ENCODE measurements around the gene ACTR3C.
"Not testable (repeated sequence)": the region's sequence is repeated elsewhere in the genome, so short reads cannot be mapped to it uniquely, and the experiment has no call there.

ACTR3C gene

GRCh38 chr7:150336746-150337145 lies 13.4 kb upstream of the ACTR3C start:
- DNase-seq (ENCODE audit: low read depth in 1 of 2, low spot score in 1 of 2), result no peak

GRCh38 chr7:150335774-150336112 lies 12.4 kb upstream of the ACTR3C start:
- DNase-seq (ENCODE audit: low read depth in 1 of 2, low spot score in 1 of 2), result no peak

GRCh38 chr7:150335108-150335773 lies 11.9 kb upstream of the ACTR3C start:
- DNase-seq (ENCODE audit: low read depth in 1 of 2, low spot score in 1 of 2), result no peak

- DNase-seq (ENCODE audit: low read depth in 1 of 2, low spot score in 1 of 2), result no peak
These were observed 10.8 kb upstream of the ACTR3C start for GRCh38 chr7:150334108-150334507.

GRCh38 chr7:150333659-150334058 lies 10.3 kb upstream of the ACTR3C start:
- no peak for DNase-seq (ENCODE audit: low read depth in 1 of 2, low spot score in 1 of 2)

GRCh38 chr7:150332852-150333635 lies 9.7 kb upstream of the ACTR3C start:
- no peak for DNase-seq (ENCODE audit: low read depth in 1 of 2, low spot score in 1 of 2)

GRCh38 chr7:150330211-150330885 lies 7.0 kb upstream of the ACTR3C start:
- no peak for DNase-seq (ENCODE audit: low read depth in 1 of 2, low spot score in 1 of 2)

GRCh38 chr7:150329331-150330120 lies 6.2 kb upstream of the ACTR3C start:
- no peak for DNase-seq (ENCODE audit: low read depth in 1 of 2, low spot score in 1 of 2)

- no peak for DNase-seq (ENCODE audit: low read depth in 1 of 2, low spot score in 1 of 2)
These were observed 4.0 kb upstream of the ACTR3C start for GRCh38 chr7:150327308-150327707.

- no peak for DNase-seq (ENCODE audit: low read depth in 1 of 2, low spot score in 1 of 2)
These were observed 3.4 kb upstream of the ACTR3C start for GRCh38 chr7:150326657-150327268.

GRCh38 chr7:150325901-150326300 lies 2.6 kb upstream of the ACTR3C start:
- no peak for DNase-seq (ENCODE audit: low read depth in 1 of 2, low spot score in 1 of 2)

- no peak for DNase-seq (ENCODE audit: low read depth in 1 of 2, low spot score in 1 of 2)
These were observed 1.8 kb upstream of the ACTR3C start for GRCh38 chr7:150325110-150325611.

GRCh38 chr7:150324373-150324961 lies 1.1 kb upstream of the ACTR3C start:
- DNase-seq (ENCODE audit: low read depth in 1 of 2, low spot score in 1 of 2), result no peak

GRCh38 chr7:150323682-150324372 lies 482 bp upstream of the ACTR3C start:
- DNase-seq (ENCODE audit: low read depth in 1 of 2, low spot score in 1 of 2), result no peak

- peak in 1 of 2 donors; percentile 25 for DNase-seq (ENCODE audit: low read depth in 1 of 2, low spot score in 1 of 2)
These were observed 1.1 kb downstream of the ACTR3C start for GRCh38 chr7:150322114-150322832.

GRCh38 chr7:150321788-150322113 lies 1.6 kb downstream of the ACTR3C start:
- DNase-seq (ENCODE audit: low read depth in 1 of 2, low spot score in 1 of 2), result no peak

- DNase-seq (ENCODE audit: low read depth in 1 of 2, low spot score in 1 of 2), result no peak
These were observed 5.4 kb downstream of the ACTR3C start for GRCh38 chr7:150317748-150318444.

GRCh38 chr7:150316987-150317386 lies 6.4 kb downstream of the ACTR3C start:
- not testable (repeated sequence) for DNase-seq (ENCODE audit: low read depth in 1 of 2, low spot score in 1 of 2)

Measured in activated T-helper 1 cell treated with anti-CD3 and anti-CD28 coated beads, Interleukin-2, amount 50 U/mL, for 16 hours (primary cell).